GM12875 (cell line): ENCODE data around the gene GATC.

Experiments
- H3K4me3 ChIP-seq: one replicate; pipeline ENCODE4 v1.5.1; 2011; ENCODE audit warnings: low read depth, low read length, control low read depth
- TF ChIP-seq, protein P1 (sequence below): IDR thresholded peaks from 2 replicates; pipeline ENCODE4 v1.5.1; 2011; ENCODE audit warnings: low read depth, mild to moderate bottlenecking, control low read depth, inconsistent platforms, low read length, moderate library complexity, borderline replicate concordance; ENCODE audit not compliant: insufficient read depth

The GATC gene

DNA sequence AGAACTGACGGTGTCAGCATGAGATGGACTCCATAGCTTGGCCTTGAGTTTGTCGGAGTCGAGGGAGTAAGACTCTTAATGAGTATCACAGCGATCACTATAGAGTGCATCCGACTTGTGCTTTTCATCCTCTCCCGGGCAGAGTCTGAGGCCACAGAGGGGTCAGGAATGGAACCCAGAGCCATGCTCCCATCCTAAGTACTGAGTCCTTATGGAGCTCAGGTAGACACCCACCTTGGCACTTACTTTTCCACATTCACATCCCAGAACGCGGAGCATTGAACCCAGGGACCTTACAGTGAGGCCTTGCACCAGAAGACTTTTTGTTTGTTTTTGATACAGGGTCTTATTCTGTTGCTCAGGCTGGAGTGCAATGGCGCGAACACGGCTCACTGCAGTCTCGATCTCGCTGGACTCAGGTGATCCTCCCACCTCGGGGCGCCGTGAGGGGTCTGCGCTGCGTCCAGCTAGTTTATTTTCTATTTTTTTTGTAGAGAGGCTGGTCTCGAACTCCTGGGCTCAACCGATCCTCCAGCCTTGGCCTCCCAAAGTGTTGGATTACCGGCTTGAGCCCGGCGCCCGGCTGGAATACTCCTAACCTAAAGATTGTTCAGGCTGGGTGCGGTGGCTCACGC, 24.0 kb downstream of the GATC start:
- TF ChIP-seq, protein P1, sequence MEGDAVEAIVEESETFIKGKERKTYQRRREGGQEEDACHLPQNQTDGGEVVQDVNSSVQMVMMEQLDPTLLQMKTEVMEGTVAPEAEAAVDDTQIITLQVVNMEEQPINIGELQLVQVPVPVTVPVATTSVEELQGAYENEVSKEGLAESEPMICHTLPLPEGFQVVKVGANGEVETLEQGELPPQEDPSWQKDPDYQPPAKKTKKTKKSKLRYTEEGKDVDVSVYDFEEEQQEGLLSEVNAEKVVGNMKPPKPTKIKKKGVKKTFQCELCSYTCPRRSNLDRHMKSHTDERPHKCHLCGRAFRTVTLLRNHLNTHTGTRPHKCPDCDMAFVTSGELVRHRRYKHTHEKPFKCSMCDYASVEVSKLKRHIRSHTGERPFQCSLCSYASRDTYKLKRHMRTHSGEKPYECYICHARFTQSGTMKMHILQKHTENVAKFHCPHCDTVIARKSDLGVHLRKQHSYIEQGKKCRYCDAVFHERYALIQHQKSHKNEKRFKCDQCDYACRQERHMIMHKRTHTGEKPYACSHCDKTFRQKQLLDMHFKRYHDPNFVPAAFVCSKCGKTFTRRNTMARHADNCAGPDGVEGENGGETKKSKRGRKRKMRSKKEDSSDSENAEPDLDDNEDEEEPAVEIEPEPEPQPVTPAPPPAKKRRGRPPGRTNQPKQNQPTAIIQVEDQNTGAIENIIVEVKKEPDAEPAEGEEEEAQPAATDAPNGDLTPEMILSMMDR = no peak
- H3K4me3 ChIP-seq = peak overlapping the region; percentile 58

DNA sequence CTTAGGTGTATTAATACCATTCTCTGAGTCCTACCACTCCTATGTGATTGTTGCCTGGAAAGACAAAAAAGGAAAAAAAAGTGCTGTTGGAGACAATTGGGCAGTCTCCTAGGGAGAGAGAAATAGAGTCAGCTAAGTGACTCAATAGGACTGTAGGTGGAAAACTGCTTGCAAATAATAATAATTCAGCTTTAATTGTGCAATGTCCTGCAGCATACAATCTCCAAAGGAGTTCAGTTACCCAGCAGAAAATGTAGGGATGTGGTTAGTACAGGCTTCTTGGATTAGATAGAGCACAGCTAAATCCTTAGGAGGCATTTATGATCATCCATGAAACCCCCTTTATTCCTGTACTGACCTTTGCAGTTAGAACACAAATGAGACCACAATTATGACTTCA, 26.3 kb downstream of the GATC start:
- H3K4me3 ChIP-seq = no peak overlapping the region
- TF ChIP-seq, protein P1 = no peak

DNA sequence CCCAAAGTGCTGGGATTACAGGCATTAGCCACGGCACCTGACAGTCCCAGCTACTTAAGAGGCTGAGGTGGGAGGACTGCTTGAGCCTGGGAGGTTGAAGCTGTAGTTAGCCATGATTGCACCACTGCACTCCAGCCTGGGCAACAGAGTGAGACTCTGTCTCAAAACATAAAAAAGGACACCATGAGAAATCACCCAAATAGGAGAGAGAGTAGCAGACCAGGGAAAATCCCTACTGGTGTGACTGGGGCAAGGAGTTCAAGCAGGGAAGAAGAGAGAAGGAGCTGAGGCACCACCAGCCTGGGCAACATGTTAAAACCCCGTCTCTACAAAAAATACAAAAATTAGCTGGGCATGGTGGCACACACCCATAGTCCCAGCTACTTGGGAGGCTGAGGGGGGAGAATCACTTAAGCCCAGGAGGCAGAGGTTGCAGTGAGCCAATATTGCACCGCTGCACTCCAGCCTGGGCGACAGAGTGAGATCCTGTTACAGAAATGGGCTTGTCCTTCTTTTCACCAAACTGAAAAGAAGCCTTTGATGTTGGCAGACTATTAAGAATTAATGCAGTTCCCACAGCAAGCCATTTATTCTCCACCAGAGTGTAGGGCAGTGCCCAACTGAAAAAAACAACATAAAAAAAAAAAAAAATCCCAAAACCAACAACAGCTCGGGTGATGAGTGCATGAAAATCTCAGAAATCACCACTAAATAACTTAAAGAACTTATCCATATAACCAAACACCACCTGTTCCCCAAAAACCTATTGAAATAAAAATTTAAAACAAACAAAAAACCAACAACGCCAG, 27.8 kb downstream of the GATC start:
- TF ChIP-seq, protein P1 = no peak

GRCh38 chr12:120474616-120474960, 28.3 kb downstream of the GATC start:
- TF ChIP-seq, protein P1 = no peak
- no peak overlapping the region for H3K4me3 ChIP-seq

More for the DNA sequence above, 27.8 kb downstream of the GATC start:
- H3K4me3 ChIP-seq = no peak overlapping the region

- no peak overlapping the region for H3K4me3 ChIP-seq
- TF ChIP-seq, protein P1 = no peak
These were observed 29.4 kb downstream of the GATC start for GRCh38 chr12:120475643-120476042.

- no peak overlapping the region for H3K4me3 ChIP-seq
These were observed 33.2 kb downstream of the GATC start for GRCh38 chr12:120479458-120479857.

More at GRCh38 chr12:120479458-120479857, 33.2 kb downstream of the GATC start:
- TF ChIP-seq, protein P1 = no peak
